H9 (cell line): ENCODE measurements around the gene IER5. TPM values are rescaled to one million over a fixed set of nuclear protein-coding genes. Genes with fewer than 3 reads are reported as not detected.

Experiments
- DNase-seq: peaks from one replicate; pipeline ENCODE4 v3.0.0-alpha.2; 2017
- H2AFZ ChIP-seq: one replicate; pipeline ENCODE4 v1.6.1; 2013; ENCODE audit warnings: mild to moderate bottlenecking, low read length, control low read depth, moderate library complexity
- H2AK5ac ChIP-seq: 2 replicates; pipeline ENCODE4 v1.6.1; 2013; ENCODE audit warnings: low read length, control low read depth, mixed read lengths; ENCODE audit not compliant: insufficient read length
- H2BK120ac ChIP-seq: one replicate; pipeline ENCODE4 v1.6.1; 2013; ENCODE audit warnings: low read depth, mild to moderate bottlenecking, low read length, control low read depth, inconsistent platforms; ENCODE audit not compliant: poor library complexity, severe bottlenecking
- H2BK12ac ChIP-seq: 2 replicates; pipeline ENCODE4 v1.6.1; 2013; ENCODE audit warnings: low read length, control low read depth, mixed read lengths, low read depth; ENCODE audit not compliant: insufficient read length
- H2BK15ac ChIP-seq: 2 replicates; pipeline ENCODE4 v1.6.1; 2013; ENCODE audit warnings: low read depth, low read length, control low read depth
- H2BK20ac ChIP-seq: one replicate; pipeline ENCODE4 v1.6.1; 2013; ENCODE audit warnings: low read depth, mild to moderate bottlenecking, low read length, control low read depth, inconsistent platforms; ENCODE audit not compliant: poor library complexity, severe bottlenecking
- H2BK5ac ChIP-seq: 2 replicates; pipeline ENCODE4 v1.6.1; 2013; ENCODE audit warnings: low read length, control low read depth, mixed read lengths; ENCODE audit not compliant: insufficient read length
- H3K14ac ChIP-seq: 2 replicates; pipeline ENCODE4 v1.6.1; 2013; ENCODE audit warnings: low read length, control low read depth; ENCODE audit not compliant: insufficient read depth
- H3K18ac ChIP-seq: 2 replicates; pipeline ENCODE4 v1.6.1; 2013; ENCODE audit warnings: low read depth, mild to moderate bottlenecking, mixed read lengths, low read length, control low read depth; ENCODE audit not compliant: insufficient read length
- H3K23ac ChIP-seq: 2 replicates; pipeline ENCODE4 v1.6.1; 2013; ENCODE audit warnings: low read length, control low read depth, mixed read lengths, low read depth; ENCODE audit not compliant: insufficient read length
- H3K23me2 ChIP-seq: 2 replicates; pipeline ENCODE4 v1.6.1; 2013; ENCODE audit warnings: low read depth, mild to moderate bottlenecking, mixed read lengths, low read length, control low read depth; ENCODE audit not compliant: insufficient read length, poor library complexity, severe bottlenecking
- H3K27ac ChIP-seq: 2 replicates; pipeline ENCODE4 v1.5.1; 2013; ENCODE audit warnings: low read length, control low read depth, mixed read lengths, low read depth; ENCODE audit not compliant: insufficient read length
- H3K27me3 ChIP-seq: 2 replicates; pipeline ENCODE4 v1.6.1; 2013; ENCODE audit warnings: low read length, control low read depth, inconsistent platforms; ENCODE audit not compliant: insufficient read depth
- H3K4ac ChIP-seq: 2 replicates; pipeline ENCODE4 v1.6.1; 2013; ENCODE audit warnings: low read depth, mild to moderate bottlenecking, control low read depth, inconsistent platforms, low read length, moderate library complexity
- H3K4me1 ChIP-seq: 2 replicates; pipeline ENCODE4 v1.6.1; 2013; ENCODE audit warnings: low read length, control low read depth, inconsistent platforms; ENCODE audit not compliant: insufficient read depth
- H3K4me2 ChIP-seq: 2 replicates; pipeline ENCODE4 v1.6.1; 2013; ENCODE audit warnings: low read length, control low read depth, mixed read lengths; ENCODE audit not compliant: insufficient read length, insufficient read depth
- H3K56ac ChIP-seq: 2 replicates; pipeline ENCODE4 v1.6.1; 2013; ENCODE audit warnings: low read depth, mild to moderate bottlenecking, mixed read lengths, low read length, control low read depth; ENCODE audit not compliant: insufficient read length
- H3K79me1 ChIP-seq: 2 replicates; pipeline ENCODE4 v1.6.1; 2013; ENCODE audit warnings: low read depth, mild to moderate bottlenecking, moderate library complexity, low read length, control low read depth, inconsistent platforms; ENCODE audit not compliant: insufficient read depth, poor library complexity, severe bottlenecking
- H3K79me2 ChIP-seq: 2 replicates; pipeline ENCODE4 v1.6.1; 2013; ENCODE audit warnings: low read length, control low read depth, inconsistent platforms; ENCODE audit not compliant: insufficient read depth
- H3K9ac ChIP-seq: 2 replicates; pipeline ENCODE4 v1.6.1; 2013; ENCODE audit warnings: low read length, control low read depth, mixed read lengths; ENCODE audit not compliant: insufficient read length; ENCODE audit errors: extremely low read depth
- H3K9me3 ChIP-seq: one replicate; pipeline ENCODE4 v1.6.1; 2013; ENCODE audit warnings: low read depth, low read length, inconsistent platforms; ENCODE audit not compliant: control insufficient read depth
- H3T11ph ChIP-seq: one replicate; pipeline ENCODE4 v1.6.1; 2013; ENCODE audit warnings: mild to moderate bottlenecking, low read length, control low read depth, inconsistent platforms
- H4K20me1 ChIP-seq: one replicate; pipeline ENCODE4 v1.6.1; 2013; ENCODE audit not compliant: control insufficient read depth, insufficient read length, insufficient read depth
- H4K5ac ChIP-seq: 2 replicates; pipeline ENCODE4 v1.6.1; 2013; ENCODE audit warnings: low read depth, mild to moderate bottlenecking, mixed read lengths, low read length, control low read depth; ENCODE audit not compliant: insufficient read length
- H4K8ac ChIP-seq: replicated peaks from 2 replicates; pipeline ENCODE4 v1.6.1; 2013; ENCODE audit warnings: low read length, control low read depth, mixed read lengths, low read depth; ENCODE audit not compliant: insufficient read length
- H4K91ac ChIP-seq: 2 replicates; pipeline ENCODE4 v1.6.1; 2013; ENCODE audit warnings: low read depth, mild to moderate bottlenecking, moderate library complexity, mixed read lengths, low read length, control low read depth; ENCODE audit not compliant: insufficient read length
- H3K27ac Mint-ChIP-seq, 3 experiments: 2 replicates in 2 of 3; 3 replicates in 1 of 3; pipeline ENCODE4 v1.8.0; 2020 to 2021; ENCODE audit warnings: mixed read lengths in 3 of 3, mild to moderate bottlenecking in 1 of 3, moderate library complexity in 1 of 3
- H3K27me3 Mint-ChIP-seq: 2 replicates; pipeline ENCODE4 v1.8.0; 2021; ENCODE audit warnings: low read depth, mild to moderate bottlenecking, moderate library complexity, mixed read lengths
- H3K36me3 Mint-ChIP-seq, 3 experiments: 2 replicates in 2 of 3; 3 replicates in 1 of 3; pipeline ENCODE4 v1.8.0; 2020 to 2021; ENCODE audit warnings: low read depth in 3 of 3, mixed read lengths in 3 of 3; ENCODE audit not compliant: insufficient read depth in 1 of 3
- H3K4me1 Mint-ChIP-seq, 2 experiments: 2 replicates each; pipeline ENCODE4 v1.8.0; 2020; ENCODE audit warnings: mixed read lengths in 2 of 2
- H3K4me3 Mint-ChIP-seq, 2 experiments: 2 replicates in 1 of 2; 3 replicates in 1 of 2; pipeline ENCODE4 v1.8.0; 2020 to 2021; ENCODE audit warnings: mild to moderate bottlenecking in 2 of 2, mixed read lengths in 2 of 2, moderate library complexity in 1 of 2
- H3K9me3 Mint-ChIP-seq, 2 experiments: 2 replicates in 1 of 2; 3 replicates in 1 of 2; pipeline ENCODE4 v1.8.0; 2020; ENCODE audit warnings: mild to moderate bottlenecking in 2 of 2, mixed read lengths in 2 of 2, moderate library complexity in 1 of 2
- CTCF ChIP-seq: fragments of 200-600 bp; sonication (generic); conservative IDR thresholded peaks from 3 replicates; pipeline ENCODE4 v1.8.0; 2021; ENCODE audit warnings: antibody characterized with exemption, mild to moderate bottlenecking
- WGBS: extraction: QIAGEN DNeasy Blood & Tissue Kit; methylation state at CpG from one replicate; pipeline ENCODE4 v1.1.7; 2013; ENCODE audit warnings: missing lambda C conversion rate, low lambda C conversion rate, mixed read lengths; ENCODE audit not compliant: insufficient read length; ENCODE audit errors: extremely low coverage; 5-methylcytosine and 5-hydroxymethylcytosine counted together
- total RNA-seq: library from RNA; stranded (reverse); gene quantifications from 2 replicates; pipeline ENCODE4 v1.2.1, GENCODE V29; 2021

The IER5 gene
- total RNA-seq, 1 experiment from 2014 or later: 6.7 TPM

GRCh38 chr1:181141431-181141910 is 53.0 kb downstream of the IER5 start:
- WGBS: no CpG with 5 or more reads among the region's 5 CpGs
- H3K4me2 ChIP-seq: no peak overlapping the region
- H3K4me1 ChIP-seq: no peaks in the 10 kb centered on the region
- no peak overlapping the region for H4K8ac ChIP-seq
- H2BK5ac ChIP-seq: no peak overlapping the region
- H3K79me2 ChIP-seq: no peaks in the 10 kb centered on the region
- H3K4ac ChIP-seq: no peak overlapping the region
- no peak overlapping the region for H3T11ph ChIP-seq
- no peak overlapping the region for H3K14ac ChIP-seq
- H3K23me2 ChIP-seq: peaks cover 3% of the 10 kb centered on the region
- no peak overlapping the region for H3K4me3 Mint-ChIP-seq
- H3K27me3 Mint-ChIP-seq: peaks cover 27% of the 10 kb centered on the region
- no peak overlapping the region for H4K91ac ChIP-seq
- no peaks in the 10 kb centered on the region for H3K79me1 ChIP-seq
- no peak overlapping the region for H2AK5ac ChIP-seq
- H3K9me3 Mint-ChIP-seq: peaks cover 3 to 7% of the 10 kb centered on the region in 2 experiments; a peak in 3 of 5 replicates
- no peak overlapping the region for H3K18ac ChIP-seq
- H3K27ac ChIP-seq: no peak overlapping the region
- TF ChIP-seq CTCF: no peak
- H3K27me3 ChIP-seq: no peaks in the 10 kb centered on the region
- no peak for DNase-seq
- H4K5ac ChIP-seq: no peak overlapping the region
- H3K9ac ChIP-seq: no peak overlapping the region
- peaks cover 10 to 20% of the 10 kb centered on the region in 2 experiments for H3K4me1 Mint-ChIP-seq
- H2AFZ ChIP-seq: no peak overlapping the region
- H4K20me1 ChIP-seq: no peaks in the 10 kb centered on the region
- no peaks in the 10 kb centered on the region for H3K36me3 Mint-ChIP-seq
- H3K9me3 ChIP-seq: no peaks in the 10 kb centered on the region
- H2BK120ac ChIP-seq: no peak overlapping the region
- no peak overlapping the region for H2BK20ac ChIP-seq
- no peak overlapping the region for H3K27ac Mint-ChIP-seq
- no peak overlapping the region for H3K23ac ChIP-seq
- no peak overlapping the region for H3K56ac ChIP-seq
- no peak overlapping the region for H2BK15ac ChIP-seq
- H2BK12ac ChIP-seq: no peak overlapping the region

Other genes starting within 250 kb of the IER5 start
- 0.88 and 1.3 TPM in 2 replicates for gene KIAA1614, start 175.8 kb upstream of the IER5 start, total RNA-seq
- 30.4 and 30.7 TPM in 2 replicates for gene STX6, start 65.8 kb upstream of the IER5 start, total RNA-seq
- gene MR1, start 54.7 kb upstream of the IER5 start, total RNA-seq: 0.02 and 0.07 TPM in 2 replicates